A549 treated with ZK216348 at 1 μM for 4 hours (cell line): ENCODE results near the gene CYCS. TPM values are rescaled to one million over a fixed set of nuclear protein-coding genes. Genes with fewer than 3 reads are reported as not detected.

Experiments
- total RNA-seq: library from RNA; stranded (reverse); fragments of 200-300 nt; extraction: Qiagen RNA extraction; gene quantifications from 5 replicates; pipeline ENCODE4 v1.2.3, GENCODE V29; 2022; ENCODE audit warnings: low read depth

CYCS gene
- total RNA-seq, result 196 to 375 TPM (median 233 TPM) in 5 replicates

GRCh38 chr7:25125137-25125946 lies at the start of gene CYCS:
Gene CYCS, minus strand, starts transcription at chr7:25125260. Its CDS starts 1,141 bp downstream, at chr7:25124119.

Other genes starting within 250 kb of the CYCS start
- 8.8 to 13.7 TPM (median 13.4 TPM) in 5 replicates for gene OSBPL3, start 145.1 kb downstream of the CYCS start, total RNA-seq
- not detected in 5 replicates for gene NPVF, start 103.2 kb upstream of the CYCS start, total RNA-seq